Skin of body (tissue), 2 donors: ENCODE results near the gene EPB41L1. TPM values are rescaled to one million over a fixed set of nuclear protein-coding genes. Genes with fewer than 3 reads are reported as not detected.
"Not testable (repeated sequence)": the region's sequence is repeated elsewhere in the genome, so short reads cannot be mapped to it uniquely, and the experiment has no call there.

Source experiments
- DNase-seq: peaks from one replicate; lab custom pipeline; 2025; lab: John Stamatoyannopoulos, UW
- total RNA-seq: library from RNA; depleted of rRNA; stranded (reverse); fragments of >200 nt; gene quantifications from one replicate; pipeline ENCODE4 v1.2.3, GENCODE V29; 2014

EPB41L1 gene
- total RNA-seq, 1 donor from 2014 or later = 18.1 TPM

DNA sequence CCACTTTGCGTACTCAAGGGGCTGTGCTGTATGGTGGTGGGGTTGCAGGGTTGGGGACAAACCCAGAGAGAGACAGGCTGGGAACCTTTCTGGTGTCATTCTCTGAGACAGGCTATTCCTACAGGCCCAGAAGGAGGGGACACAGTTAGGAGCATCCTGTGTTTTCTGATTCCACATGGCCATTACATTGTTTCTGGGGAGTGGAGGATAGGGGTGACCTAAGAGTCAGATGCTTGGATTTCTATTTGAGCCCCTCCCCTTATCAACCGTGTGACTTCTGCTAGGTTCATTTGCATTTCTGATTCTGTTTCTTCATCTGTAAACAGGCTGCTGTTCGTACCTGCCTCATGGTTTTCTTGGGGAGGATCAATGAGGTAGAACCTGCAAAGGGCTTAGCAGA lies 29.4 kb upstream of the EPB41L1 start:
- DNase-seq = no peak

DNA sequence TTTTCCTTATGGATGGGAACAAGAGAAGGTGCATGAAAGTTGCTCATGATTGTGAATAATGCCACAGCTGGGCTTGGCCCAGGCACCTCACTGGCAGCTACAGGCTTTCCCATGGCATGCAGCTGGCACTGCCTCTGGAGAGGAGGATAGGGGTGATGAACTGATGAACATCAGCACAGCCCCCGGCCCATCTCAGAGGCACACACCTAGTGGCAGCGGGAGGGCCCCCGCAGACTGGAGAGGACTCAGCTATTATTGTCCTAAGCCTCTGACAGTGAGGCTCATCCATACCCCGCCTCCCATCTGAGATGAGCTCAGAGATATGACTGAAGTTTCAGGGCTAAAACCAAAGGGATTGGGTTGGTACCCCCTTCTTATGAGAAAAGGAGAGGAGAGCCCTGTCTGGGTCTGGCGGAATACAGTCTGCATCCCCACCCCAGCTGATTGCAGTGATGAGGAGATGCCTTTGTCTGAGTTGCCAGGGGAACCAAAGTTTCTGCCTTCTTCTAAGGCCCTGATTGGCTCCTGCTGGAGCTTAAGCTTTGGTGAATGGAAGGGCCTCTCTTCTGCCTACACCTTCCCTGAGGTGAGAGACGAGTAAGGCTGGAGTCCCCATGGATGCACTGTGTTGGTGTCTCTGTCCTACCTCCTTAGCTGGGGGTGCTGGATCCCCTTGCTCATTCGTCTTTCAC lies 27.6 kb upstream of the EPB41L1 start:
- no peak for DNase-seq

DNA sequence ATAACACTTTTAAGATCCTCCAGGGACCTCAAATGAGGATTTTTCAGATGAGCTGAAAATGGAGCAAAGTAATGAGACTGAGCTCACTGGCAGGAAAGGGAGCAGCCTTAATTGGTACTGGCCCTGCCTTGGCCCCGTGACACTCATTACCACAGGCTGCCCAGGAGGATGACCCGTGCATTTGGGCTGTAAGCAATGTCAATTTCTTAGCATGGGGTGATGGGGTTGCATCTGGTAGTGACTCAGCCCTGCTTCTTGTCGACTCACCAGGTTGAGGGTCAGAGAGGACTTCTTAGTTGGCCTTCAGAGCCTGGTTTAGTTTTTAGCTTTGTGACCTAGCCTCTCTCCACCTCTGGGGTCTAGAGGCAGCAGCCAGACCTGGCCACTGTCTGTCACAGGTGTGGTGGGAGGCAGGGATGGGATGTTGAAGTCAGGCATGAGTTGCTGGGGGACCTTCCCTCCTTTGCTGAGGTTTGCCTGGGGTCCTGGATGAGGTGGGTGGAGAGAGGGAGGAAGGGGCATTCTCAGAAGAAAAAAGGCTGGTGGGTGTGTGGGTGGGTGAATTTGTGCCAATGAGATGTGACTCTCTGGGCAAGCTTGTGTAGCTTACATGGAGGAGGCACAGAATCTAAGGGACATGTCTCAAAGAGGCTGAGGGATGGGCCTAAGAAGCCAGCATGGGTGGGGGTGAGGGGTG lies 25.9 kb upstream of the EPB41L1 start:
- DNase-seq = no peak

DNA sequence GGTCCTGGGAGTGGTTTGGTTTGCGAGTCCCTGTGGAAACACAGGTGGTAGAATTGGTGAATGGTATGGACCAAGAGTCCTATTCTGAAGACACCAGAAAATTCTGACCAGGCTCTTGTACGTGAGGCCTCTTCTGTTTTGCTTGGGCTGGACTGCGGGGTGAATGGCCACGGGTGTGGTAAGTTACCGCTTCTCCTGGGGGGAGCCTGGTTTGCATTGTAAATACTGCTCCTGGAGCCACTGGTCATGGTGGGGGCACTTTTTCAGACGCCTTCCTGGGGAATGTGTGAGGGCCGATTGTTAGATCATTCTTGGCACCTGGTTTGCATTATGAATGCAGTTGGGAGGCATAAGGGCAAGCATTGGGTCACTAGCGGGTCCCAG lies 25.4 kb upstream of the EPB41L1 start:
- no peak for DNase-seq

DNA sequence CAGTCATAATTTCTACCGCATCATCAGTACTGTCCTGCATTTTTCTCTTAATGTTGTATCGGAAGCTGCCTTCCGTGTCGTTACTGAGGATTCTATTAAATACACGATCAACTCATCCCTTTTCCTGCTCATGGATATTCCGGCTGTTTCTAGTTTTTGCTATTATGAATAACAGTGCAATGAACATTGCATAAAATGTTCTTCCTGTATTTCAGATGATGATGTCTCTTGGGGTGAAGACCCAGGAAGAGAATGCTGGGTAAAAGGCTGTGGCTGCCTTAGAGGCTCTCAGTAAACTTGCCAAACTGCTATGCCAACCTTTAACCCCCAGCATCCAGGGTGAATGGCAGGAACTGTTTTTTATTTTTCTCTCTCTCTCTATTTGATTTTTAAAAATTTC lies 24.1 kb upstream of the EPB41L1 start:
- DNase-seq = no peak

DNA sequence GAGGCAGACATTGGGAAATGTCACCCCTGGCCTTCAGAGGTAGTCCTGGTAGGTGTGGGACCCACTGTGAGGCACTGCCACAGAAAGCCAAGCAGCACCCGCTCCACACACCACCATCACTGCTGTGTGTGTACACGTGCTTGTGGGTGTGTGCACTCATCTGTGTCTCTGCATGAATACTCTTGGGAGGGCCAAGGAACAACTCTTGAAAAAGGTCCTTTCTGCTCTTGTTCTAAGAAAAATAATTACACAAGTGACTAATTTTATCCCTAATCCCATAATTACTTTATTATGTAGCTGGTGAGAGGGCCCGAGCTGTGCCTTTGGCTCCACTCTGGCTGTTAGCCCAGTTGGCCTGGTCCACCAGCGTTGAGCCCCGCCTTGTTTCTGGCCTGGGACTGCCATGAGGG lies 21.7 kb upstream of the EPB41L1 start:
- DNase-seq = no peak

DNA sequence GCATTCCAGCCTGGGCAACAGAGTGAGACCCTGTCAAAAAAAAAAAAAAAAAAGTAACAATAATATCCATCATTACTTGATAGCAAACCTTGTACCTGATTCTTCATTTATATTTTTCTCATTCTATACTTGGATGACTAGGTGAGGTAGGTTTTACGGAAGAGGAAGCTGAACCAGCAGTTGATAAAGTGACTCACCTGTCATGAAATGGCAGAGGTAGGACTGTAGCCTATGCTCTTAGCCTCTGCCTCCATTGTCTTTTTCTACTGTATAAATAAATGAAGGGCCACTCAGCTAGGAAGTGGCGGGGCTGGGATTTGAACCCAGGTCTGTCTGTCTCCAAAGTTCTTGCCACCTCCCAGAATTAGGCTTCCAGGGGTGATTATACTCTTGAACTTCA lies 20.7 kb upstream of the EPB41L1 start:
- no peak for DNase-seq

DNA sequence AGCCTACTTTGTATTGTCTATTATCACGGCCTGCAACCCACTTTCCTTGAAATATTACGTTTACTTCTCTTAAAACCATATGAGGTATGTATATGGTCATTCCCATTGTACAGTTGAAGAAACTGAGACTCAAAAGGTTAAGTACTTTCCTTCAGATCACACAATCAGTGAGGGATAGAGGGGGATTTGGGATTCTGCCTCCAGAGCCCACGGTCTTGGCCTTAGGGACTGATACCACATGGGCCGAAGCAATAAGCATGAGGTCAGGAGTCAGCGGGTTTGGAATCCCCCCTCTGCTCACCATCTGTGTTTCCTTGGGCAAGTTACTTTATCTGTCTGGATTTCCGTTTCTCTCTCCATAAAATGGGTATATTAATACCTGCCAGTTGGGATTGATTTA lies 19.4 kb upstream of the EPB41L1 start:
- no peak for DNase-seq

DNA sequence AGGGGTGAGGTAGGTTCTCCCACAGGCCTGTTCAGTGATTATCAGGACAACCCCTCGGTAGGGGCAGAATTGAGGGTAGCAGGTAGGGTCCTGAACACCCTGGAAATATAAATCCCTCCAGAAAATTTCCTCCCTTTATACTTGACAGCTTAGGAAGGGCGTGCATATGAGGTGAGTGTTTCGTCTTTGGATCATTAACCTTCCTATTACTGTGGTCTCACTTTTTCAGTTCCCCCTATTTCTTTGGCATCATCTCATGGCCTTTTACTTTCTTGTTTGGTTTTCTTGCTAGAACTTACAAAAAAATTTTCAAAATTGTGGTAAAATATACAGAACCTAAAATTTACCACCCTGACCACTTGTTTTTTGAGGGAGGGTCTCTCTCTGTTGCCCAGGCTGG lies 18.7 kb upstream of the EPB41L1 start:
- DNase-seq = no peak

DNA sequence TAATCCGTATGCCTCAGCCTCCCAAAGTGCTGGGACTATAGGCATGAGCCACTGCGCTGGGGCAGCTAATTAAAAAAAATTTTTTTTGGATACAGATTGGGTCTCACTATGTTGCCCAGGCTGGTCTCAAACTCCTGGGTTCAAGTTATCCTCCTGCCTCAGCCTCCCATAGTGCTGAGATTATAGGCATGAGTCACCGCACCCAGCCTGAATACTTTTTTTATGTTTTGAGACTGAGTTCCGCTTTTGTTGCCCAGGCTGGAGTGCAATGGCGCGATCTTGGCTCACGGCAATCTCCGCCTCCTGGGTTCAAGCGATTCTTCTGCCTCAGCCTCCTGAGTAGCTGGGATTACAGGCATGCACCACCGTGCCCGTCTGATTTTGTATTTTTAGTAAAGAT lies 17.2 kb upstream of the EPB41L1 start:
- DNase-seq = not testable (repeated sequence)

DNA sequence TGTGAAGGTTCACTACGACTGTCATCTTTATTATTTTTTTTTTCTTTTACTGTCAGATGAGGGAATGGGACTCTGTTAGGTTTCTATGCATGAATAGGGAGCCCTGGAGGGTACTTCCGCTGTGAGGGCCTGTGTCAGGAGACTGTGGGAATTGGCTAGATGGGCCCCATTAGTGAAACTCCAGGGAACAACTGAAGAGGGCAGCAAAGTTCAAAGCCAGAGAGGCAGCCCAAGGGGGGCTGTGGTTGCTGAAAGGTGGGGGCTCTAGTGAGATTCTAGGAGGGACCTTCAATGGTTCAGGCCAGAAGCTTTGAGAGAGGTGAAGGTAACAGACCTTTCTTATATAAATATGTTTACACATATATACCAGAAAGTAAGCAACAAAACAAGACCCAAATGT lies 13.2 kb upstream of the EPB41L1 start:
- DNase-seq = no peak

DNA sequence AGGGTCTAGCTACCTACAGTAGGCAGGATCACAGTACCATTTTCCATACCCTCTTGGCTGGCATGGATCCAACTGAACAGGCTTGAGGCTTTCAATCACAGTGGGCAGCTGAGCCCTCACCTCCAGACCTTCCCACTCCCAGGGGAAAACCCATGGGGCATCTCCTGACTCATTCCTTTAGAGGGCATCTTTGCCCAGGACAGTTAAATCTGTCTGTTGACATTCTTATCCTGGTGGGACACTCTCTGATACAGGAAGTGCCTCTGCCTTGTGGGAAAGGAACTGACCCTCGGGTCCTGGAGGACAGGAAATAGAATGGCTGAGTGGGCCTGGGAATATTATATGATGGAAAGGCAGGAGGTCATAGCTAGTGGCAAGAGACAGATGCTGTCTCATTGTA lies 10.2 kb upstream of the EPB41L1 start:
- DNase-seq = no peak

DNA sequence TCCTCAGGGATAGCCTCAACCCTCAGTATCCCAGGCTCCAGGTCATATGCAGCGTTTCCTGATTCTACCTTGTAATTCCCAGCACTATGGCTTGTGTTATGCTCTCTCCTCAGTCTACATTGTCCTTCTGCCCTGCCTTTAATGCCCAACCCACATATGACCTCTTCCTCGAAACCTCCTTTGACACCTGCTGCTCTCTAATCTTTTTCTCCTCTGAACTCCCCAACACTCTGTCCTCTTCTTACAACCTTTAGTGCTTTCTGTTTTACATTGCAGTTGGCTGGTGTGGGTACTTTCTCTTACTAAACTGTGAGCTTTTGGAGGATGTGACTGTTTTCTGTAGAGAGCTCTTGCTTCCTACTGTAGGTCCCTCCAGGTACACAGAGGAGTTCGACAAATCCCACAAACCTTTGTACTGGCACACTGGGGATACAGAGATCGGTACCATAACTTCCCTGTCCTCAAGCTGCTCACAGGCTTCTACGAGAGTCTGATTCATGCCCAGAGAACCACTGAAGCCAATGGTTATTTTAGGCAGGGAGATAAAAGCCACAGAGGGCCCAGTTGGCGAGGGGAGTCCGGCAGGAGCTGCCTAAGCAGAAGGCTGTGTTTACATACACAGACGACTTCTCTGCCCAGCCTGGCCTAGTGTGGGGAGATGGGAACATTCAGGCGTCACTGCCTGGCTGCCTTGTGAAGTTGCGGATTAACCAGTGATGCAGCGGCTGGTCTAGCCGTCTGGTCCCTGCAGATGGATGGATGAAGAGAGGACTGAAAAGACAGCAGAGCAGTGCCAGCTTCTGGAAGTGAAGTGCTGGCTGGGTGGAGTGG lies 8.4 kb upstream of the EPB41L1 start:
- DNase-seq = no peak

DNA sequence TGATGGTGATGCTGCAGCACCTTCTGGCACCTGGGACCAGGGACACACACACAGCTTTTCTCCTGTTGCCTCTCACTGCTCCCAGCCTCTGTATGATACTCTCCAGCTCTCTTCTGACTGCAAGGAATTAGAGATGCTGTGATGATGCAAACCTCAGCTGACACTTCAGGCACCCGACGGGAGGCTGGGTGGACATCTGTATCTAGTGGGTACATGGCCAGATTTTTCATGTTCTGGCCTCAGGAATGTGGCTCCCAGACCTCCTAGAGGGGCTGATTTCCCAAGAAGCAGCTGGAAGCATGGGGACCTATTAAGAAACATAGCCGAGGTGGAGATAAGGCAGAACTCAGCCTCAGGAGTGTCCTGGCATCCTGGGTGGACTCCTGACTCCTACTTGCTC lies 6.8 kb upstream of the EPB41L1 start:
- DNase-seq = no peak

DNA sequence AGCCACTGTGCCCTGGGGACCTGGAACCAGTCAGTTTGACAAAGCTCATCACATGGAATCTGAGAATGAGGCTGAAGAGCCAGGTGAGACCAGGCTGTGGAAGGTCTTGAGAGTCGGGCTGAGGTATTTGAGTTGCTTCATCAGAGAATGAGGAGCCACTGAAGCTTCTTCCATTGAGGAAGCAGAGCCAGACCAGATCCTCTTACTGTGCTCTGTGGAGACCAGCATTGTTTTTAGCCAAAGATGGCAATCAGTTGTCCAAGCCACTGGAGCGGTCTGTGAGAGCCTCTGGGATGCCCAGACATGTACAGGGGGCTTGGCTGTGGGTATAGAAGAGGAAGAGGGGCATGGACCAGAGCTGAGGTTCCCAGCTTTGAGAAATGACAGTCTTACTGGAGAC lies 6.1 kb upstream of the EPB41L1 start:
- no peak for DNase-seq

DNA sequence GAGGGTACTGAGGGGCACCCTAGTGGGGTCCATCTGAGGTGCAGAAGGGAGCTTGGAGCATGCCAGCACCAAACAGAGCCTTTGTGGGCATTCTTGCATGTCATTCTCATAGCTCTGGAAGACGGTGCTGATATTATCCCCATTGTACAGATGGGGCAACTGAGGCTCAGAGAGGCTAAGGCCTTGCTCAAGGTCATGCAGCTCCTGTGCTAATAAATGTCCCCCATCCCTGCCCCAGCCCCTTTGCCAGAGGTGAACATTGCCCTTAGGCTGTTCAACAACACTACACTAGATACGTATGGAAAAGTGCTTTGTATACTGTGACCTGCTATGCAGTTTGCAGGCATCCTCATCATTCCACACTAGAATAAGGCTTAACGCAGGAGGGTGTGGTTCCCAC lies 5.5 kb upstream of the EPB41L1 start:
- no peak for DNase-seq

DNA sequence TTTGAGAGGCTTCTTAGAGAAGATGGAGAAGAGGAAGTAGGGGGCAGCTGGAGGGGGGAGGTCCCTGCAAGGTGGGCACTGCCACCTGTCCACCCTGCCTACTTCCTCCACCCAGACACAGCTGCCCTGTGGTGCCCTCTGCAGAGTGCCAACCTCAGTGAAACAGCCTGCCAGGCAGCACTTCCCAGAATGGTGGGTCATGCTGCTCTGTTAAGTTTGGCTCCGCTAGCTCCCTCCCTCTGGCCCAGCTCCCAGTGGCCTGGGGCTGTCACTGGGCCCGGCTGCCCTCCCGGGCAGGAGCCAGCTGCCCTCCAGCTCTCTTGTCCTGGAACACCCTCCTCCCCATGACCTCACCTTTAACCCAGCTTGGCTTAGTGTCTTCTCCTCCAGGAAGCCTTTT lies 5.1 kb upstream of the EPB41L1 start:
- no peak for DNase-seq

DNA sequence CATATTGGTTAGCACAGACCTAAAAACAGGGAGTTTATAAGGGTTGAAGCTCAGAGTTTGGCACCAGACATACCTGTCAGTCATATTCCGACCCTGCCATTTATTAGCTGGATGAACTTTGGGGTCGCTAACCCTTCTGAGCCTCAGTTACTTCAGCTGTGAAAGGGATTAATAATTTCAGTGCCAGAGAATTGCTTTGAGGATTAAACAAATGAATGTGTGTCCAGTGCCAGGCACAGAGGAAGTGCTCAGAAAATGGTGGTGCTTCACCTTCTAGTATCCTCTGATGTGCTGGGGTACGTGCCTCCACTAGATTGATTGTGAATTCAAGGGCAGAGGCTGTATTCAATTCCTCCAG lies 4.1 kb upstream of the EPB41L1 start:
- no peak for DNase-seq

DNA sequence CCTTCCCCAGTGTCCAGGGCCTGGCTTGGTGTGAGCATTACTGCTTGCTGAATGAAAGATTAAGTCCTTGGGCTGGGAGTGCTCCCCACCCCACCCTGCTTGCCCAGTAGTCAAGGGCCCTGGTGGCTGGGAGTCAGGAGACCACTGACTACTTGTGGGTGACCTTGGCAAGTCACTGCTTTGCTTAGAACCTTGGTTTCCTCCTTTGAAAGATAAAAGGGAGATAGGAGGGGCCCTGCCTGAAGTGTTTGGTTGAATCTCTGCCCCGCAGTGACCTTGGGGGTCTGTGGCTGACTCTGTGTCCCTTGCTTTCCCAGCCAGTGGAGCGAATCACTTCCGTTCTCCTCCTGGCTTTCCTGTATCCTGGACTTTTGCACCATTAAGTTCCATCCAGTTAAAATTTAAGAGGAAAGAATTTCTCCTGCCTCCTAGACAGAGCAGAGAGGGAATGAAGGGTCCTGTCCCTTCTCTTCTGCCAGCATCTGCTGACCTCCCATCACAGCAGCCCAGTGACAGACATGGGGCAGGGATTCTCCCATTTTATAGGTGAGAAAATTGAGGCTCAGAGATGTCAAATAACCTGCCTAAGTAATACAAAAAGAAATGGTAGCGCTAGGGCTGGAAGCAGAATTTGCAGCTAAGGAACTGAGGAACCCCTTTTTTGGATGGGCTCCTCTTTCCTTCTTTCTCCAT lies 3.5 kb upstream of the EPB41L1 start:
- DNase-seq = no peak

DNA sequence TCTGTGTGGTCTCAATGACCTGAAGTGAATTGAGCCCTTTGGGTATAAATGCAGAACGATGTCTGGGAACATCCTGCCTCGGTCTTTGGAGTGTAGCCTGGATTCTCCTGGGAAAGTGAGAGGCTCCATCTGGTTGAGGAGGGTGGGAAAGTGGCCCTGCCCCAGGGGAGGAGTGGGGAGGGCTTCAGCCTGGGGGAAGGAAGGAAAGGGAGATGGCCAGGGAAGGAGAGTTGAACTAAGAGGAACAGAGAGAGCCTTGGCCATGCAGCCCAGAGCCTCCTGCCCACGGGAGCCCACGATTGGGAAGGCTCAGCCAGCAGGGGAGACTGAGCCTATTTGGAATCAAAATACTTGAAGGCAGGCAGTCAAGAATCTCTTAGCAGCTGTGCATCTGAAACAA lies 2.3 kb upstream of the EPB41L1 start:
- DNase-seq = no peak

DNA sequence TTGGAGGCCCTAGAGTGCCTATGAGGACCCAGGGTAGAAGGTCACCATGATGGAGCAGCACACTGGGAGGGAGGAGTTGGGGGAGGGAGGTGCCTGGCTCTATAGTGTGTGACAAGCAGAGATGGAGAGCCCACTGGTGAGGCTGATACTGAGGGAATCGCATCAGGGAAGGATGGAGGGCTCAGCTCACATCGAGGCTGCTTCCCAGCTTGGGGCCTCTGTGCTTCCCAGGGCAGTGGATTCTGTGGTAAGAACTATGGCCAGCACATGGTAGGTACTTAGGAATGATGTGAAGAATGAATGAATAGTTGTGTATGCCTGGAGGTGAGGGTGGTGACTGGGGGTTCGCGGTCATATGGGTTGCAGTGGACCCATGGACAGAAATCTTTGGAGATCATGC lies 1.3 kb upstream of the EPB41L1 start:
- no peak for DNase-seq
